HG03520 (cell line): ENCODE measurements around the gene C9.
"Not testable (repeated sequence)": the region's sequence is repeated elsewhere in the genome, so short reads cannot be mapped to it uniquely, and the experiment has no call there.

ENCODE experiments used
- ATAC-seq: cut with Tn5 transposase; IDR thresholded peaks from one replicate; pipeline ENCODE4 v1.9.1; 2021; ENCODE audit warnings: mild to moderate bottlenecking, moderate library complexity; ENCODE audit not compliant: unreplicated experiment

Gene C9

DNA sequence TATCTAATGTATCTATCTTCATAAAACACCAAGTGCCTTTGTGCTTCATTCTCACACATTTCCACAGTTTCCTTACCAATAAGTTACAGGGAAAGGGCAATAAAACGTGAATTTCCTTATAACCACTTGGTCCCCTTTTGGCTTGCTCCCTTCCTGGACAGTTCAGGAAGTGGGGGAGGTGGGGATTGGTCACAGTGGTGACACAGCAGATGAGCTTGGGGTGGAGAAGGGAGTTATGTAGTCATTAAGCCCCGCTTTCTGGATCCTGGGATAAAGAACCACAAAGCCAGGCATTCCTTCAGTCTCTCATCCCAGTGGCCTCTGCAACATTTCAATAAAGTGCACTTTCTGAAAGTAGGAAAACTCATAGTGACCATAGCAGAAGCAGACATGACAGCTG, 97.9 kb downstream of the C9 start:
- ATAC-seq: no peak

DNA sequence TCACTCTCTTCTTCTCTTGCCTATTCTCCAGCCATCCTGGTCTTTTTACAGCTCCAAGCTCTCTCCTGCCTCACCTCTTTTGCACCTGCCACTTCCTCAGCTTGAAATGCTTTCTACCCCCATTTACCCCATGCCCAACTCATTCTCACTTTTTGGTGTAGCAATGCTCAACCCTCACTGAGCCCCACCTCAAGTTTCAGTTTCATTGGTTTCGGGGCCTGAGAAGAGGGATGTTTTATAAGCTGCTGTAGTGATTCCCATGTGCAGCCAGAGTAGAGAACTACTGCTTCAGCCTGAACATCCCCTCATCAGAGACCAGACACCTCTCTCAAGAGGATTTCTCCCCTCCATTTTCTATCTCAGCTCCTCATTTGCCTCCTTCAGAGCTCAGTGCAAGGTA, 99.8 kb downstream of the C9 start:
- ATAC-seq: peak; percentile 81

DNA sequence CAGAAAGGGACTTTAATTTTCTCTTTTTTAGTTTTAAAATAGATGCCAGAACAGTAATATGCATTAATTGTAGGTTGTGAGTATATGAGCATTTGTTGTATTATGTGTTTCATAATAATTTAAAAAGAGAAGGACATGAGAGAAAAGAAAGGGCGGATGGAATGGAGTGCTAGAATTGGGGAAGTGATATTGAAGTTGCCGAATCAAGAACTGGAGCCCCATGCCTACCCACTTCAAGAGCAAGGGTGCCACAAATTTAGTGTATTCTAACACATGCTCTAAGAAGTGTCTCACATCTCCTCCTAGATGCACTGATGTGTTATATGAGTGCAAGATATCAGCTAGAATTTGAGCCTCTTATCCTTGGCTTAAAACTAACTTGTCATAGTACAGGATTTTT, 101.3 kb downstream of the C9 start:
- no peak for ATAC-seq

DNA sequence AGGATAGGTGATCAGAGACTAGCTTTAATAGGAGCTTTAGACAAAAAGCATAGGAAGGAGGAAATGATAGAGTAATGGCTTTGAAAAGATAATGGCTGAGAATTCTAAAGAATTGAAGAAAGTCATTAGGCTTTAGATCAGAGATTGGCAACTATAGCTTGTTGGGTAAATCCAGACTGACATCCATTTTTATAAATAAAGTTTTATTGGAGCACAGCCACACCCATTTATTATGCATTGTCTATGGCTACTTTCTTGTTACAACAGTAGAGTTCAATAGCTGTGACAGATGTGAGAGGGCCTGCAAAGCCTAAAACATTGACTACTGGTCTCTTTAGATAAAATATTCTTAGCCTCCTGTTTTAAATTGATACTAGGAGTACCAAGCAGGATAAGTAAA, 104.2 kb downstream of the C9 start:
- ATAC-seq: no peak

DNA sequence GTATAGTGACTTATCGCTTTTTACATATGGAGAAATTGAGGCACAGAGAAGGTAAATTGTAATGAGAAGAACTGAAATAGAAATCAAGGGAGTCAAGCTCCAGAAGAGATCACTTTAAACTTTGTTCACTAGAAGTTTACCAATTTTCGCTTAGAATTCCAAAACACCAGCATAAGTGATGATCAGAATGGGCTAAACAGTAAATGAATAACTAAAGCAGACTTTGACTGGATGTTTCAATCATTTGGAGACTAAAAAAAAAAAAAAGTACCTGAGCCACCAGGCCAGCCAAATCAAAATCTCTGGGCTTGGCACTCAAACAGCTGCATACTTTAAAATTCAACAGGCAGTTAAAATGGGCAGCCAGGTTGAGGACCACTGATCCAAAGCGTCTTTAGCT, 106.7 kb downstream of the C9 start:
- ATAC-seq: no peak

DNA sequence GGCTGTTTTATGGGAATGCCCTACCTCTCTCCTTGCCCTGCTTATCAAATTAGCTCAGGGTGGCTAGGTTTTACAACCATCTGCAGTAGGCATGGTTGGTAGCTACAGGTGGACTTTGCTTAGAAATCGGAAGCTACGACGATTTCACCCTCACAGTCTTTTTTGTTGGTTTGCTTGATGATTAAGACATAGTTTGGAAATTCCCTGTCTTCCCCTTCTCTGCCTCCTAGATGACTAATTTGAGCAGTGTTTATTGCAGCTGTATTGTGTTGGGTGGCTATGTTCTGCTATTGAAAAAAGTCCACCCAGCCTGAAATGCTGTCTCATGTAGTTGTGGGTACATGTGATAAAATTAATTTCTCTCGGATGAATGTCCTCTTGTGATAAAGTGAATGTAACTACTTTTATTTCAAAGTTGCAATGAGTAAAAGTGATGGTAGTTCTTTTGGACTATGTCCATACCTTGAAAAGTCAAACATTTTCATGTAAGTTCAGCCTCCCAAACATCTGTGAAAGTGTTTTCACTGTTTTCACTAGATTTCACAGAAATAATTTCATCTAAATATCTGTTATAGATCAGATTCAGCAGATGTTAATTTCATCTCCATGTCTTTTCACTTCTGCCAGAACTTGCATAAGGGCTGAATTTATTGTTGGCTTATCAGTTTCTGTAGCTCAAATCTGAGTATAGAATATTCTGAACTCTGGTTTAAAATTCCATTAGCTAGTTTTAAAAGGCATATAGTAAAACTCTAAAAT, 107.6 kb downstream of the C9 start:
- no peak for ATAC-seq

DNA sequence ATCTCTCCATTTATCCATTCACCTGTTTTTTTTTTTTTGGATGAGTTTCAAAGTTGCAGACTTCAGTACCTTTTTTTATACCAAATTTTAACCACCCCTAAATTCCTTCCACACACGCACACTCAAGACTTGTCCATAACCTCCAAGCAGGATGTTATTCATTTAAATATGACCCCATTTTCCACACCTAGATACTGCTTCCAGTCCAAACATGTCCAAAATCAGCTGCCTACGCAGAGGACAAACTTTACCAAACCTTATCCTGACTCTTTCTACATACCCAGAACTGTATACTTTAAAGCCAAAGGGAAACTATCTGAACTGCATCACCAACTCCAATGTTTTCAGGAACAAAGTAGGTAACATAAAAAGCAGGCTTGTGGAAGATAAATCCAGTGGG, 108.9 kb downstream of the C9 start:
- ATAC-seq: no peak

DNA sequence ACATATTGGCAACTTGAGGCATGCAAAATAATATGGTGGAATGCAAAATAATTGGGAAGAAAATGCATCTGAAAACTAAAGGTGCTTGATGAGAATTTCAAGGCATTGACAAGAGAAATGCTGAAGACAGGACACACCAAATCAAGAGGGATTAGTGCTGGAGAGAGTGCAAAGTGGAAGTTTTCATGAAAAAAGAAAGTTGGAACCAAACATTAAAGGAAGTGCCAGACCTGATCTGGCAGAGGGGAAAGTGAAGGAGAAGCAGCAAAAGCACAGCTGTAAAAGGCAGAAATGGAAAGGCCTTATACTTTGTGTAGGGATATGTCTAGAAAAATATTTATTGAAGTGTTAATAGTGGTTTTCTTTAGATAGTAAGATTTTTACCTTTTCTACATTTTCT, 109.6 kb downstream of the C9 start:
- no peak for ATAC-seq

DNA sequence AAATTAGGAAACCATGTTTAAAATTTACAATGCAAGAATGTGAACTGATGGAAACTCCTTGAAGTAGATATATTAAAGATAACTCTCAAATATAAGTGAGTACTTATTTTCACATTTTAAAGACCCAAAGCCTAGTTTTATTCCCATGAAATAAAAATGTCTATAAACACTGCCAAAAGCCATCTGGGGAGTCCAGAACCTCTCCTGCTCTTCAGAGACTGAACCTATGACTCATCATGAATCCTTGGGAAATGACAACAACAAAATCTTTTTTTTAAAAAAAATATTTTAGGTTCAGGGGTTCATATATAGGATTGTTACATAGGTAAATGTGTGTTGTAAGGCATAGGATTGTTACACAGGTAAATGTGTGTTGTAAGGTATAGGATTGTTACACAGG, 111.1 kb downstream of the C9 start:
- no peak for ATAC-seq

DNA sequence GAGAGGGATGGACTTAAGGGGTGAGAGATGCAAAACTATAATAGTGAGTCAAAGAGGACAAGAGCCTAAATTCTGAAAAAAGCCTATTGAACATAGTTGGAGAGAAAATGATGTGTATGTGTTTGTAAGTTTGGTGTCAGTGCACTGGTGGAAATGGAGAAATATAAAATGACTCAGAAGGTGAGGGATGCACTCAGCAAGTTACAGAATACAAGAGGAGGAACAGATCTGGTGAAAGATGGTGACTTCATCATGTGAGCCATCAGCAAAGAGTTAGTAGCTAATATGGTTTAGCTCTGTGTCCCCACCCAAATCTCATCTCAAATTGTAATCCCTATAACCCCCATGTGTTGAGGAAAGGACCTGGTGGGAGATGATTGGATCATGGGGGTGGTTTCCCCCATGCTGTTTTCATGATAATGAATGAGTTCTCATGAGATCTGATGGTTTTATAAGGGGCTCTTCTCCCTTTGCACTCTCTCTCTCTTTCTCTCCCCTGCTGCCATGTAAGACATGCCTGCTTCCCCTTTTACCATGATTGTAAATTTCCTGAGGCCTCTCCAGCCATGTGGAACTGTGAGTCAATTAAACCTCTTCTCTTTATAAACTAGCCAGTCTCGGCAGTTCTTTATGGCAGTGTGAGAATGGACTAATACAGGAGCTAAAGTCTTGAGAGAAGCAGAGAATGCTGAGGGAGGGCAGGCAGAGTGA, 114.6 kb downstream of the C9 start:
- ATAC-seq: no peak

DNA sequence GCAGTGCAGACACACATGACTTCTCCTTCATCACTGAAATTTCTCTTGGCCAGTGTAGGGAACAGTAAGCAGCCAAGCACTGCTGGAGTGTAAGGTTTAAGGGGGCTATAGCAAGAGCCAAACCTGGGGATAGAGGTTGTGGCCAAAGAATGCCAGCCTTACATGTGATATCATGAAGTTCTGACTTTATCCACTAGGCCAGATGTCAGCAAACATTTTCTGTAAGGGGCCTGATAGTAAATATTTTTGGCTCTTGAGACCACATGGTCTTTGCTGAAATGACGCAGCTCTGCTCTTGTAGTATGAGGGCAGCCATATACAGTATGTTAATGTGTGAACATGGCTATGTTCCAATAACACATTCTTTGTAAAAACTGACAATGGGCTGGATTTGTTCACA, 115.2 kb downstream of the C9 start:
- ATAC-seq: no peak

DNA sequence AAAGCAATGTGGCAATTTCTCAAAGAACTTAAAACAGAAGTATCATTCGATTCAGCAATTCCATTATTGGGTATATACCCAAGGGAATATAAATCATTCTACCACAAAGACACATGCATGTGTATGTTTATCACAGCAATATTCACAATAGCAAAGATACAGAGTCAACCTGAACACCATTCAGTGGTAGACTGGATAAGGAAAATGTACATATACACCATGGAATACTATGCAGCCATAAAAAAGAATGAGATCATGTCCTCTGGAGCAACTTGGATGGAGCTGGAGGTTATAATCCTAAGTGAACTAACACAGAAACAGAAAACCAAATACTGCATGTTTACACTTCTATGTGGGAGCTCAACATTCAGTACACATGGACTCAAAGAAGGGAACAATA, 123.5 kb downstream of the C9 start:
- ATAC-seq: no peak

DNA sequence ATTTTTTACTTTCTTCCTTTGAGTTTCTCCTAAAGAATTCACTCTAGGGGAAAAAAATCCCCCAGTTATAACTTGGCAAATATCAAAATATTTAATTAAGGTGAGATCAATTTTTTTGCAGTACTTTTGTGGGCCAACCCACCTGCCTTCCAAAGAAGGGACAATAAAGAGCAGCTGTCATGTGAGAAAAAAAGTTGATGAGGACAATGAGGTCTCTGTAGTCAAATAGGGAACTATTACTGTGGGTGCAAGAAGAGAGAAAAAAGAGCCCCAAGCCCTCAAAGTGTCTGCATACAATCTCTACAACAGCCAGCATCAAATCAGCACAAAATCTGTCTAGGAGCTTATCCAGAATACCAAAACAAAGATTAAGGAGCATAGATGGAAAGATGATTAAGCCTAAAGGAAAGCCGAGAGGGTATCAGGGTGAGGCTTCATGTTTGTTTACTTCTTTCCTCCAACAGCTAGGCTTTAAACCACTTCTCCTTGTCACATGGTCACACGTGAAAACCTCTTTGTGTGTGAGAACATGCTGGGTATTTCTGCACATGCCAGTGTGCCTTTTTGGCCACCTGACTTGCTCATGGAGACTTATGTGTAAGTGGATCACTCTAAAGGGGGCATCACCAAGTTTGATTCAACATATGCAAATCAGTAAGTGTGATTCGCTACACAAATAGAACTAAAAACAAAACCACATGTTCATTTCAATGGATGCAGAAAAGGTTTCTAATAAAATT, 125.8 kb downstream of the C9 start:
- no peak for ATAC-seq

DNA sequence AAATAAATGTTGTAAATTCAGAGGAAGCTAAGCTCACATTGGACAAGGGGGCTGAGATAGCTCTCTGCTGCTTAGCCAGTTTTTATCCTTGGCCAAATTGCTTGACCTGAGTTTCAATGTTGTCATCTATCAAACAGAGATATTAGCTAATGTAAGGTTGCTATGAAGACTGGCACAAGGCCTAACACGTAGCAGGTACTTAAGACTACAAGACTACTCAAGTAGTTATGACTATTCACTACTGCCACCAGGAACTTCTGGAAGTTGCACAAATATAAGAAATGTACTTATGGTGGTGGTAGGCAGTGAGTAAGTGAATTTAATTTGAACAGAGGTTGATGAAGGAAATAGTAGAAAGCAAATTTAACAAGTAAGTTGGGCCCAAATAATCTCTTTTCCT, 127.6 kb downstream of the C9 start:
- no peak for ATAC-seq

DNA sequence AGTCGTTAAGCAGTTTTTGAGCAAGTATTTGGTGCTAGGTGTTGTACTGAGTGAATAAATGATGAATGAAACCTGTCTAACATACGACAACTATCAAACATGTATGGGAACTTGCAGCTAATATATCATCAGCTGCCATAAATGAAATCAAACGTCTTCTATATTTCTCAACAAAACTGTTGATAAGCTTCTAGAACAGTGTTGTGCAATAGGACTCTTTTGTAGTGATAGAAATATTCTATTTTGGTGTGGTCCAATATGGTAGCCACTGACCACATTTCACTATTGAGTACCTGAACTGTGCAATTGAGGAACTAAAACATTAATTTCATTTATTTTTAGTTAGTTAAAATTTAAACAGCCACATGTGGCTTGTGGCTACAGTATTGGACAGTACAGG, 128.6 kb downstream of the C9 start:
- ATAC-seq: no peak

DNA sequence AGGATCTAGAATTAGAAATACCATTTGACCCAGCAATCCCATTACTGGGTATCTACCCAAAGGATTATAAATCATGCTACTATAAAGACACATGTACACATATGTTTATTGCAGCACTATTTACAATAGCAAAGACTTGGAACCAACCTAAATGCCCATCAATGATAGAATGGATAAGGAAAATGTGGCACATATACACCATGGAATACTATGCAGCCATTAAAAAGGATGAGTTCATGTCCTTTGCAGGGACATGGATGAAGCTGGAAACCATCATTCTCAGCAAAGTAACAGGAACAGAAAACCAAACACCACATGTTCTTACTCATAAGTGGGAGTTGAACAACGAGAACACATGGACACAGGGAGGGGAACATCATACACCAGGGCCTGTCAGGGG, 129.8 kb downstream of the C9 start:
- not testable (repeated sequence) for ATAC-seq
